Measurements from ENCODE around the gene CBLB.
"Not testable (repeated sequence)": the region's sequence is repeated elsewhere in the genome, so short reads cannot be mapped to it uniquely, and the experiment has no call there.

The CBLB gene

GRCh38 chr3:105816833-105817232, 52.0 kb downstream of the CBLB start:
- DNase-seq (ENCODE audit: low spot score): no peak

GRCh38 chr3:105815331-105815730, 53.5 kb downstream of the CBLB start:
- DNase-seq (ENCODE audit: low spot score): not testable (repeated sequence)

GRCh38 chr3:105813710-105814109, 55.1 kb downstream of the CBLB start:
- DNase-seq (ENCODE audit: low spot score): no peak

GRCh38 chr3:105812194-105812586, 56.6 kb downstream of the CBLB start:
- DNase-seq (ENCODE audit: low spot score): no peak

GRCh38 chr3:105811518-105812193, 57.2 kb downstream of the CBLB start:
- no peak for DNase-seq (ENCODE audit: low spot score)

- DNase-seq (ENCODE audit: low spot score): no peak
These were observed 59.5 kb downstream of the CBLB start for GRCh38 chr3:105809208-105809888.

- no peak for DNase-seq (ENCODE audit: low spot score)
These were observed 61.1 kb downstream of the CBLB start for GRCh38 chr3:105807701-105808100.

- no peak for DNase-seq (ENCODE audit: low spot score)
These were observed 61.7 kb downstream of the CBLB start for GRCh38 chr3:105807146-105807545.

- DNase-seq (ENCODE audit: low spot score): no peak
These were observed 62.5 kb downstream of the CBLB start for GRCh38 chr3:105806359-105806758.

GRCh38 chr3:105805404-105805803, 63.4 kb downstream of the CBLB start:
- DNase-seq (ENCODE audit: low spot score): no peak

- DNase-seq (ENCODE audit: low spot score): no peak
These were observed 66.6 kb downstream of the CBLB start for GRCh38 chr3:105802118-105802706.

- DNase-seq (ENCODE audit: low spot score): no peak
These were observed 67.4 kb downstream of the CBLB start for GRCh38 chr3:105801397-105801796.

GRCh38 chr3:105800320-105800719, 68.5 kb downstream of the CBLB start:
- DNase-seq (ENCODE audit: low spot score): no peak

GRCh38 chr3:105799286-105799685, 69.5 kb downstream of the CBLB start:
- no peak for DNase-seq (ENCODE audit: low spot score)

- DNase-seq (ENCODE audit: low spot score): no peak
These were observed 70.4 kb downstream of the CBLB start for GRCh38 chr3:105798381-105798934.

GRCh38 chr3:105793040-105793439, 75.8 kb downstream of the CBLB start:
- no peak for DNase-seq (ENCODE audit: low spot score)

GRCh38 chr3:105791919-105792786, 76.7 kb downstream of the CBLB start:
- DNase-seq (ENCODE audit: low spot score): no peak

- no peak for DNase-seq (ENCODE audit: low spot score)
These were observed 77.7 kb downstream of the CBLB start for GRCh38 chr3:105791131-105791530.

GRCh38 chr3:105790534-105790933, 78.3 kb downstream of the CBLB start:
- no peak for DNase-seq (ENCODE audit: low spot score)

GRCh38 chr3:105788593-105788992, 80.2 kb downstream of the CBLB start:
- DNase-seq (ENCODE audit: low spot score): no peak

- no peak for DNase-seq (ENCODE audit: low spot score)
These were observed 81.4 kb downstream of the CBLB start for GRCh38 chr3:105787453-105787852.

- no peak for DNase-seq (ENCODE audit: low spot score)
These were observed 81.8 kb downstream of the CBLB start for GRCh38 chr3:105786990-105787389.
